Neural progenitor cell (in vitro differentiated cells): Measurements from ENCODE around the gene LCORL. TPM values are rescaled to one million over a fixed set of nuclear protein-coding genes. Genes with fewer than 3 reads are reported as not detected.

Experiments used
- DNase-seq: peaks from one replicate; pipeline ENCODE4 v3.0.0-alpha.2; 2016; ENCODE audit warnings: low spot score
- H2AFZ ChIP-seq: fragments of 200-600 bp; sonication (generic); replicated peaks from 2 replicates; pipeline ENCODE4 v1.6.1; 2016; ENCODE audit warnings: antibody characterized with exemption
- H3F3A ChIP-seq: fragments of 200-600 bp; sonication (generic); 2 replicates; pipeline ENCODE4 v1.6.1; 2016; ENCODE audit warnings: antibody characterized with exemption, low read depth
- H3K27ac ChIP-seq: fragments of 200-600 bp; sonication (generic); 2 replicates; pipeline ENCODE4 v1.5.1; 2016; ENCODE audit warnings: mild to moderate bottlenecking
- H3K27me3 ChIP-seq: fragments of 200-600 bp; sonication (generic); 2 replicates; pipeline ENCODE4 v1.6.1; 2016; ENCODE audit warnings: mild to moderate bottlenecking, moderate library complexity
- H3K36me3 ChIP-seq: fragments of 200-600 bp; sonication (generic); 2 replicates; pipeline ENCODE4 v1.5.1; 2016
- H3K4me1 ChIP-seq: fragments of 200-600 bp; sonication (generic); 2 replicates; pipeline ENCODE4 v1.6.1; 2016; ENCODE audit warnings: mixed run types
- H3K4me2 ChIP-seq: fragments of 200-600 bp; sonication (generic); 2 replicates; pipeline ENCODE4 v1.6.1; 2016
- H3K4me3 ChIP-seq: fragments of 200-600 bp; sonication (generic); 2 replicates; pipeline ENCODE4 v1.5.1; 2016
- H3K79me2 ChIP-seq: fragments of 200-600 bp; sonication (generic); 2 replicates; pipeline ENCODE4 v1.6.1; 2016; ENCODE audit warnings: low read depth
- H3K9ac ChIP-seq: fragments of 200-600 bp; sonication (generic); 2 replicates; pipeline ENCODE4 v1.6.1; 2016
- H3K9me3 ChIP-seq: fragments of 200-600 bp; sonication (generic); 2 replicates; pipeline ENCODE4 v1.5.1; 2016; ENCODE audit warnings: low read depth
- H4K20me1 ChIP-seq: fragments of 200-600 bp; sonication (generic); 2 replicates; pipeline ENCODE4 v1.6.1; 2016; ENCODE audit warnings: low read depth
- H3K27ac Mint-ChIP-seq: 3 replicates; pipeline ENCODE4 v1.8.0; 2021; ENCODE audit warnings: mixed read lengths
- H3K27me3 Mint-ChIP-seq: 2 replicates; pipeline ENCODE4 v1.8.0; 2022; ENCODE audit warnings: low read depth, mild to moderate bottlenecking, inconsistent platforms, moderate library complexity, mixed read lengths; ENCODE audit not compliant: insufficient read depth
- H3K36me3 Mint-ChIP-seq: 3 replicates; pipeline ENCODE4 v1.8.0; 2021; ENCODE audit warnings: mixed read lengths
- H3K4me1 Mint-ChIP-seq: 3 replicates; pipeline ENCODE4 v1.8.0; 2021; ENCODE audit warnings: mixed read lengths
- H3K4me3 Mint-ChIP-seq: 3 replicates; pipeline ENCODE4 v1.8.0; 2021; ENCODE audit warnings: mild to moderate bottlenecking, moderate library complexity, mixed read lengths
- H3K9me3 Mint-ChIP-seq: 3 replicates; pipeline ENCODE4 v1.8.0; 2020; ENCODE audit warnings: mixed read lengths
- CTCF ChIP-seq: fragments of 200-600 bp; sonication (generic); IDR thresholded peaks from 2 replicates; pipeline ENCODE4 v1.5.1; 2017; ENCODE audit warnings: antibody characterized with exemption, mild to moderate bottlenecking
- EZH2 ChIP-seq: fragments of 200-600 bp; sonication (generic); IDR thresholded peaks from 2 replicates; pipeline ENCODE4 v1.6.1; 2017; ENCODE audit warnings: antibody characterized with exemption, mild to moderate bottlenecking, moderate library complexity
- EZH2phosphoT487 ChIP-seq: fragments of 200-600 bp; sonication (generic); IDR thresholded peaks from 2 replicates; pipeline ENCODE4 v1.6.1; 2017; ENCODE audit warnings: antibody characterized with exemption
- total RNA-seq: library from RNA; depleted of rRNA; stranded (reverse); fragments of >200 nt; gene quantifications from 2 replicates; pipeline ENCODE4 v1.2.3, GENCODE V29; 2015; ENCODE audit warnings: low replicate concordance

The LCORL gene
- total RNA-seq, 1 donor from 2014 or later: 53.6 TPM

- Histone ChIP-seq H3K9me3 (no peaks in the 10 kb centered on the region), H3K27me3 (no peaks in the 10 kb centered on the region), H4K20me1 (peaks cover 16% of the 10 kb centered on the region), H3K36me3 (peaks cover 2% of the 10 kb centered on the region), H3K79me2 (peaks cover 75% of the 10 kb centered on the region), H3F3A (no peaks in the 10 kb centered on the region), H3K9ac (no peak overlapping the region), H3K27ac (no peak overlapping the region), H3K4me1 (no peaks in the 10 kb centered on the region), H2AFZ (no peak overlapping the region), H3K4me3 (no peak overlapping the region), H3K4me2 (no peak overlapping the region)
- Mint-ChIP-seq H3K4me3 (no peak overlapping the region), H3K9me3 (no peaks in the 10 kb centered on the region), H3K4me1 (no peaks in the 10 kb centered on the region), H3K27me3 (no peaks in the 10 kb centered on the region), H3K36me3 (peaks cover 19% of the 10 kb centered on the region), H3K27ac (no peak overlapping the region)
- DNase-seq: no peak
- TF ChIP-seq EZH2 (no peak), CTCF (no peak), EZH2phosphoT487 (no peak)
These were observed 54.5 kb downstream of the LCORL start for GRCh38 chr4:17967078-17967477.

GRCh38 chr4:17966312-17966711, 55.2 kb downstream of the LCORL start:
- no peak for DNase-seq
- Mint-ChIP-seq H3K27me3 (no peaks in the 10 kb centered on the region), H3K36me3 (peaks cover 25% of the 10 kb centered on the region), H3K4me3 (no peak overlapping the region), H3K27ac (no peak overlapping the region), H3K9me3 (no peaks in the 10 kb centered on the region), H3K4me1 (no peaks in the 10 kb centered on the region)
- Histone ChIP-seq H3K9ac (no peak overlapping the region), H3K4me3 (no peak overlapping the region), H2AFZ (no peak overlapping the region), H3K36me3 (peaks cover 5% of the 10 kb centered on the region), H3F3A (no peaks in the 10 kb centered on the region), H3K27me3 (no peaks in the 10 kb centered on the region), H3K9me3 (no peaks in the 10 kb centered on the region), H4K20me1 (peaks cover 16% of the 10 kb centered on the region), H3K79me2 (peaks cover 71% of the 10 kb centered on the region), H3K4me1 (no peaks in the 10 kb centered on the region), H3K4me2 (no peak overlapping the region), H3K27ac (no peak overlapping the region)
- TF ChIP-seq CTCF (no peak), EZH2phosphoT487 (no peak), EZH2 (no peak)

GRCh38 chr4:17964576-17964975, 57.0 kb downstream of the LCORL start:
- H4K20me1 ChIP-seq: peaks cover 11% of the 10 kb centered on the region
- no peak overlapping the region for H3K4me2 ChIP-seq
- H3K9me3 Mint-ChIP-seq: no peaks in the 10 kb centered on the region
- H3K36me3 Mint-ChIP-seq: peaks cover 24% of the 10 kb centered on the region
- no peak overlapping the region for H2AFZ ChIP-seq
- H3K27me3 ChIP-seq: no peaks in the 10 kb centered on the region
- no peaks in the 10 kb centered on the region for H3K4me1 ChIP-seq
- no peaks in the 10 kb centered on the region for H3F3A ChIP-seq
- DNase-seq: no peak
- no peak overlapping the region for H3K9ac ChIP-seq
- peaks cover 9% of the 10 kb centered on the region for H3K36me3 ChIP-seq
- no peak overlapping the region for H3K27ac ChIP-seq
- H3K79me2 ChIP-seq: peaks cover 61% of the 10 kb centered on the region
- H3K4me1 Mint-ChIP-seq: no peaks in the 10 kb centered on the region
- H3K4me3 ChIP-seq: no peak overlapping the region
- no peak overlapping the region for H3K27ac Mint-ChIP-seq
- H3K9me3 ChIP-seq: no peaks in the 10 kb centered on the region
- no peak for TF ChIP-seq CTCF
- no peak overlapping the region for H3K4me3 Mint-ChIP-seq
- H3K27me3 Mint-ChIP-seq: no peaks in the 10 kb centered on the region

- Histone ChIP-seq H3K9ac (no peak overlapping the region), H4K20me1 (peaks cover 11% of the 10 kb centered on the region), H3K9me3 (no peaks in the 10 kb centered on the region), H3K79me2 (peaks cover 44% of the 10 kb centered on the region), H3K4me2 (no peak overlapping the region), H2AFZ (no peak overlapping the region), H3F3A (no peaks in the 10 kb centered on the region), H3K36me3 (peaks cover 13% of the 10 kb centered on the region), H3K4me1 (no peaks in the 10 kb centered on the region), H3K27me3 (no peaks in the 10 kb centered on the region), H3K27ac (no peak overlapping the region), H3K4me3 (no peak overlapping the region)
- TF ChIP-seq EZH2phosphoT487 (no peak), CTCF (no peak), EZH2 (no peak)
- no peak for DNase-seq
- H3K9me3 Mint-ChIP-seq: no peaks in the 10 kb centered on the region
- no peaks in the 10 kb centered on the region for H3K27me3 Mint-ChIP-seq
- H3K4me1 Mint-ChIP-seq: no peaks in the 10 kb centered on the region
- no peak overlapping the region for H3K27ac Mint-ChIP-seq
- peaks cover 30% of the 10 kb centered on the region for H3K36me3 Mint-ChIP-seq
- no peak overlapping the region for H3K4me3 Mint-ChIP-seq
These were observed 59.4 kb downstream of the LCORL start for GRCh38 chr4:17962171-17962570.
